HCT116 (cell line): ENCODE measurements around the gene RIMBP2. TPM values are rescaled to one million over a fixed set of nuclear protein-coding genes. Genes with fewer than 3 reads are reported as not detected.

Experiments
- ATAC-seq: fragments of 200-7000 bp; cut with Tn5 transposase; 2 replicates; pipeline ENCODE4 v1.9.1; 2020; ENCODE audit warnings: mild to moderate bottlenecking, moderate library complexity
- BruUV-seq: library from RNA; stranded (reverse); fragments of 400-500 nt; replicated peaks from 2 replicates; lab custom pipeline; 2021; lab: Mats Ljungman, UMichigan
- CTCF ChIA-PET: fragments of 300-600 bp; sonication (Branson Sonifier 250); formaldehyde crosslinking; loops from one replicate; lab custom pipeline; 2021; ENCODE audit warnings: antibody characterized with exemption; lab: Charles Lee
- POLR2A ChIA-PET: fragments of 300-600, 350-600 bp; sonication (Branson Sonifier 250); formaldehyde crosslinking; loops from one replicate; lab custom pipeline; 2021; ENCODE audit warnings: antibody characterized with exemption; lab: Charles Lee
- RAD21 ChIA-PET, 2 experiments: fragments of 300-600 bp; sonication (Branson Sonifier 250); formaldehyde crosslinking; loops; one replicate each; lab custom pipeline; 2023; ENCODE audit warnings: low total read pairs in 2 of 2; ENCODE audit not compliant: uncharacterized antibody in 2 of 2, unreplicated experiment in 2 of 2, low non-redundant PET in 1 of 2; lab: Charles Lee
- DNase-seq: peaks from one replicate; pipeline ENCODE4 v3.0.0-alpha.2; 2010; ENCODE audit warnings: low read depth, low spot score
- H2AFZ ChIP-seq: fragments of 200-600 bp; shearing (Covaris generic), sonication (generic); 2 replicates; pipeline ENCODE4 v1.6.1; 2017; ENCODE audit warnings: low read depth, mixed run types, mixed read lengths, antibody characterized with exemption, low read length; ENCODE audit not compliant: poor library complexity, severe bottlenecking
- H3K27ac ChIP-seq: 2 replicates; pipeline ENCODE4 v1.5.1; 2012; ENCODE audit warnings: low read depth, low read length
- H3K27me3 ChIP-seq: fragments of 200-600 bp; sonication (generic); 2 replicates; pipeline ENCODE4 v1.6.1; 2016; ENCODE audit warnings: mixed run types, low read length, mixed read lengths; ENCODE audit not compliant: insufficient read depth
- H3K36me3 ChIP-seq, 2 experiments: fragments of 200-500 bp in 1 of 2; fragments of 200-600 bp in 1 of 2; sonication (Bioruptor generic) in 1 of 2; sonication (generic) in 1 of 2; 2 replicates each; pipeline versions ENCODE4 v1.5.1 to v1.6.1; 2014 to 2016; ENCODE audit warnings: low read length in 2 of 2, inconsistent platforms in 1 of 2, mixed read lengths in 1 of 2, mixed run types in 1 of 2; ENCODE audit not compliant: insufficient read depth in 2 of 2, control insufficient read depth in 1 of 2
- H3K4me1 ChIP-seq, 2 experiments: fragments of 200-600 bp in 1 of 2; sonication (generic) in 1 of 2; 2 replicates each; pipeline versions ENCODE4 v1.5.1 to v1.6.1; 2012 to 2017; ENCODE audit warnings: low read length in 2 of 2, inconsistent platforms in 1 of 2, mild to moderate bottlenecking in 1 of 2, mixed read lengths in 1 of 2, mixed run types in 1 of 2, moderate library complexity in 1 of 2; ENCODE audit not compliant: insufficient read depth in 2 of 2, control insufficient read depth in 1 of 2
- H3K4me2 ChIP-seq: fragments of 200-600 bp; sonication (generic); 2 replicates; pipeline ENCODE4 v1.6.1; 2017; ENCODE audit warnings: mixed run types, low read length, mixed read lengths
- H3K4me3 ChIP-seq, 2 experiments: fragments of 200-600 bp in 1 of 2; sonication (generic) in 1 of 2; replicated peaks in 1 of 2; 2 replicates each; pipeline ENCODE4 v1.5.1; 2011 to 2016; ENCODE audit warnings: low read length in 2 of 2, control low read depth in 1 of 2, low read depth in 1 of 2, mild to moderate bottlenecking in 1 of 2, mixed read lengths in 1 of 2, mixed run types in 1 of 2
- H3K79me2 ChIP-seq: fragments of 200-600 bp; sonication (generic); 2 replicates; pipeline ENCODE4 v1.6.1; 2017; ENCODE audit warnings: mild to moderate bottlenecking, mixed run types, low read length, moderate library complexity, mixed read lengths; ENCODE audit not compliant: insufficient read depth
- H3K9ac ChIP-seq: fragments of 200-600 bp; sonication (generic); 2 replicates; pipeline ENCODE4 v1.6.1; 2016; ENCODE audit warnings: low read length, mixed read lengths
- H3K9me2 ChIP-seq: fragments of 200-600 bp; sonication (generic), shearing (Covaris generic); 2 replicates; pipeline ENCODE4 v1.6.1; 2017; ENCODE audit warnings: mixed run types, mild to moderate bottlenecking, moderate library complexity; ENCODE audit not compliant: insufficient read depth
- H3K9me3 ChIP-seq, 2 experiments: fragments of 200-500 bp in 1 of 2; fragments of 200-600 bp in 1 of 2; sonication (Bioruptor generic) in 1 of 2; sonication (generic) in 1 of 2; 2 replicates each; pipeline ENCODE4 v1.6.1; 2014 to 2017; ENCODE audit warnings: low read length in 2 of 2, mixed read lengths in 2 of 2, inconsistent platforms in 1 of 2, low read depth in 1 of 2, mild to moderate bottlenecking in 1 of 2, mixed run types in 1 of 2, moderate library complexity in 1 of 2; ENCODE audit not compliant: control insufficient read depth in 1 of 2, insufficient read depth in 1 of 2
- H4K20me1 ChIP-seq: fragments of 200-600 bp; sonication (generic), shearing (Covaris generic); 2 replicates; pipeline ENCODE4 v1.6.1; 2017; ENCODE audit warnings: mixed run types, mild to moderate bottlenecking, moderate library complexity; ENCODE audit not compliant: insufficient read depth
- EGR1 ChIP-seq: IDR thresholded peaks from 2 replicates; pipeline ENCODE4 v1.6.1; 2012; ENCODE audit warnings: low read depth
- FOSL1 ChIP-seq: IDR thresholded peaks from 2 replicates; pipeline ENCODE4 v1.6.1; 2012; ENCODE audit warnings: low read depth
- JUND ChIP-seq: IDR thresholded peaks from 2 replicates; pipeline ENCODE4 v1.6.1; 2012
- POLR2A ChIP-seq: IDR thresholded peaks from 2 replicates; pipeline ENCODE4 v1.7.0; 2011; ENCODE audit warnings: borderline replicate concordance; ENCODE audit not compliant: insufficient read depth, insufficient read length; ENCODE audit errors: extremely low read depth
- POLR2AphosphoS5 ChIP-seq: IDR thresholded peaks from 2 replicates; pipeline ENCODE4 v1.6.1; 2011; ENCODE audit warnings: mild to moderate bottlenecking, low read depth, low read length, moderate library complexity
- SIN3A ChIP-seq: IDR thresholded peaks from 2 replicates; pipeline ENCODE4 v1.6.1; 2012; ENCODE audit warnings: low read depth
- SP1 ChIP-seq: IDR thresholded peaks from 2 replicates; pipeline ENCODE4 v1.6.1; 2012; ENCODE audit warnings: low read depth
- SRF ChIP-seq: IDR thresholded peaks from 2 replicates; pipeline ENCODE4 v1.6.1; 2012; ENCODE audit warnings: low read depth
- ZFX ChIP-seq: fragments of 450-650 bp; IDR thresholded peaks from 2 replicates; pipeline ENCODE4 v1.6.1; 2017
- ZNF274 ChIP-seq: fragments of 200-500 bp; sonication (Bioruptor generic); IDR thresholded peaks from 2 replicates; pipeline ENCODE4 v1.6.1; 2014; ENCODE audit warnings: mild to moderate bottlenecking, low read depth, low read length, inconsistent platforms
- intact Hi-C: fragments of 100-400 bp; cut with micrococcal nuclease; formaldehyde crosslinking; loops from 2 replicates; pipeline ENCODE4 v1.10.0; 2022
- total RNA-seq: library from RNA; stranded (reverse); gene quantifications from one replicate; pipeline ENCODE4 v1.2.1, GENCODE V29; 2021; ENCODE audit not compliant: unreplicated experiment
- TF ChIP-seq, protein P1 (sequence below): IDR thresholded peaks from 2 replicates; pipeline ENCODE4 v1.6.1; 2012; ENCODE audit warnings: low read depth
- TF ChIP-seq, protein P2 (sequence below): IDR thresholded peaks from 2 replicates; pipeline ENCODE4 v1.6.1; 2012

Gene RIMBP2
- total RNA-seq, 1 experiment from 2014 or later, result not detected

DNA sequence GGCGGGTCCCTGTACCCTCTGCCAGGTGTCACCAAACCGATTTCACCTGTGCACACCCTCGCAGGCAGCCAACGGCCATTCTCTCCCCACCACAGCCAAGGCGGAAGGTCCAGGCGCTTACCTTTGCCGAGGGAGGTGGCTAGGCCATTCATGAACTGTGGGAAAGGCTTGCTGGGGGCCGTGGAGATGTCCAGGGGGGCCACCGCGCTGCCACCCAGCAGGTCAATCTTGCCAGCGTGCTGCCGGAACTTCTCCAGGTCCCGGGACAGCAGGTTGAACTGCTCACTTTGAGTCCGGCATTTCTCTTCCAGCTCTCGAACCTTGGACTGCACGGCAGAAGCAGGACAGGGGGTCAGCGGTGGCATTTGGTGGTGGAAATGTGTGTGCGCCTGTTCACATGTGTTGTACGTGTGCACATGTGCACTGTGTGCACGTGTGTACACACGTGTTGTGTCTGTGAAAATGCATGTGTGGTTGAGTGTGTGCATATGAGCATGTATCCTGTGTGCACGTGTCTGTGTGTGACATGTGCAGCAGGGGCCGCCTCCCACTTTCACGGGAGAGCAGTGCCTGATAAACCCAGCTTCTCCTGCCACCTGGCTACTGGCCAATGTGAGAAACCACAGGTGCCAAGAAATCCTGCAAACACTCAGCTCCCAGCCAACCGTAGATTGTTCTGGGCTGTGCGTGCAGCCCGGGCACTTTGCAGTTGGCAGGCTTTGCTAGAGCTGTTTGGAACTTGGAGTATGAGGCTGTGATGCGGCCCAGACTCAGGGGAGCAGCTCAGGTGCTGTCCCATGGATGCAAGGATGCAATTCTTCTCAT, 259.5 kb downstream of the RIMBP2 start (continued):
- TF ChIP-seq, protein P1, sequence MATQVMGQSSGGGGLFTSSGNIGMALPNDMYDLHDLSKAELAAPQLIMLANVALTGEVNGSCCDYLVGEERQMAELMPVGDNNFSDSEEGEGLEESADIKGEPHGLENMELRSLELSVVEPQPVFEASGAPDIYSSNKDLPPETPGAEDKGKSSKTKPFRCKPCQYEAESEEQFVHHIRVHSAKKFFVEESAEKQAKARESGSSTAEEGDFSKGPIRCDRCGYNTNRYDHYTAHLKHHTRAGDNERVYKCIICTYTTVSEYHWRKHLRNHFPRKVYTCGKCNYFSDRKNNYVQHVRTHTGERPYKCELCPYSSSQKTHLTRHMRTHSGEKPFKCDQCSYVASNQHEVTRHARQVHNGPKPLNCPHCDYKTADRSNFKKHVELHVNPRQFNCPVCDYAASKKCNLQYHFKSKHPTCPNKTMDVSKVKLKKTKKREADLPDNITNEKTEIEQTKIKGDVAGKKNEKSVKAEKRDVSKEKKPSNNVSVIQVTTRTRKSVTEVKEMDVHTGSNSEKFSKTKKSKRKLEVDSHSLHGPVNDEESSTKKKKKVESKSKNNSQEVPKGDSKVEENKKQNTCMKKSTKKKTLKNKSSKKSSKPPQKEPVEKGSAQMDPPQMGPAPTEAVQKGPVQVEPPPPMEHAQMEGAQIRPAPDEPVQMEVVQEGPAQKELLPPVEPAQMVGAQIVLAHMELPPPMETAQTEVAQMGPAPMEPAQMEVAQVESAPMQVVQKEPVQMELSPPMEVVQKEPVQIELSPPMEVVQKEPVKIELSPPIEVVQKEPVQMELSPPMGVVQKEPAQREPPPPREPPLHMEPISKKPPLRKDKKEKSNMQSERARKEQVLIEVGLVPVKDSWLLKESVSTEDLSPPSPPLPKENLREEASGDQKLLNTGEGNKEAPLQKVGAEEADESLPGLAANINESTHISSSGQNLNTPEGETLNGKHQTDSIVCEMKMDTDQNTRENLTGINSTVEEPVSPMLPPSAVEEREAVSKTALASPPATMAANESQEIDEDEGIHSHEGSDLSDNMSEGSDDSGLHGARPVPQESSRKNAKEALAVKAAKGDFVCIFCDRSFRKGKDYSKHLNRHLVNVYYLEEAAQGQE, result no peak
- TF ChIP-seq SP1 (no peak), SIN3A (no peak), POLR2A (no peak), ZFX (no peak)

DNA sequence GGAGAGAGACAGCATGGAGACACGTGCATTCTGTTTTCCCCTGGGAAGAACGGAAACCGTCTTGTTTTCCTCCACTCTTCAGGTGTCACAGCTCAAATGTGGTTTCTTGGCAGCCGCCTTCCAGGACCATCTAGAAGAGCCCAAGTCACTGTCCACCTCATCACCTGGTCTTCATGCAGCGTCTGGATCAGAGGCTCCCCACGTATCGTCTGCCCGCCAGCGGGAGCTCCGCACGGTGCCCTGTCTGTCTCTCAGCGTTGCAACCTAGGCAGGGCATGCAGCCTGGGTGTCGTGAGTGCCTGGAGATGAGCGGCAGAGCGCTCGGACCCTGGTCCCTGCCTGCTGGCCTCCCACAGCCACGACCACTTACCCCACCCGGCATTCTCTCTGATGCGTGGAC, 260.9 kb downstream of the RIMBP2 start:
- intact Hi-C loops, result no loop called here
- ChIA-PET RAD21 (no interaction called here), CTCF (no interaction called here), POLR2A (no interaction called here)
- TF ChIP-seq POLR2AphosphoS5 (no peak), ZNF274 (no peak), SP1 (no peak), FOSL1 (no peak), EGR1 (no peak), JUND (no peak), SRF (no peak)
- TF ChIP-seq, protein P2, sequence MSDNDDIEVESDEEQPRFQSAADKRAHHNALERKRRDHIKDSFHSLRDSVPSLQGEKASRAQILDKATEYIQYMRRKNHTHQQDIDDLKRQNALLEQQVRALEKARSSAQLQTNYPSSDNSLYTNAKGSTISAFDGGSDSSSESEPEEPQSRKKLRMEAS, result no peak
- Histone ChIP-seq H3K4me1 (no peaks in the 10 kb centered on the region), H3K4me3 (no peak overlapping the region), H3K27ac (no peak overlapping the region), H3K27me3 (no peaks in the 10 kb centered on the region), H4K20me1 (no peaks in the 10 kb centered on the region), H3K9me3 (no peaks in the 10 kb centered on the region), H3K79me2 (no peaks in the 10 kb centered on the region), H3K4me2 (no peak overlapping the region), H3K36me3 (no peaks in the 10 kb centered on the region), H3K9me2 (no peaks in the 10 kb centered on the region), H2AFZ (no peak overlapping the region), H3K9ac (no peak overlapping the region)
- ATAC-seq (no peak), DNase-seq (no peak)
- BruUV-seq, result no TSS peak
